Fibroblast of the aortic adventitia (primary cell): Measurements from ENCODE around the gene WDR90. TPM values are rescaled to one million over a fixed set of nuclear protein-coding genes. Genes with fewer than 3 reads are reported as not detected.
"Not testable (repeated sequence)": the region's sequence is repeated elsewhere in the genome, so short reads cannot be mapped to it uniquely, and the experiment has no call there.

Source experiments
- DNase-seq: peaks from one replicate; pipeline ENCODE4 v3.0.0-alpha.2; 2010; ENCODE audit warnings: low read depth
- H3K4me3 ChIP-seq: 2 replicates; pipeline ENCODE4 v1.5.1; 2011; ENCODE audit warnings: low read depth, mild to moderate bottlenecking, control low read depth, low read length, moderate library complexity
- CTCF ChIP-seq: IDR thresholded peaks from 2 replicates; pipeline ENCODE4 v1.5.1; 2011; ENCODE audit warnings: mild to moderate bottlenecking, low read length, control low read depth, inconsistent platforms; ENCODE audit not compliant: insufficient read depth
- total RNA-seq: library from RNA; depleted of rRNA; stranded (reverse); fragments of >200 nt; gene quantifications from 2 replicates; pipeline ENCODE4 v1.2.3, GENCODE V29; 2012; ENCODE audit warnings: low replicate concordance

WDR90 gene
- total RNA-seq, 1 donor = 25.0 TPM

- DNase-seq = no peak
- TF ChIP-seq CTCF = no peak
- H3K4me3 ChIP-seq = no peak overlapping the region
Measured at GRCh38 chr16:687499-687898, 38.3 kb downstream of the WDR90 start.

GRCh38 chr16:689175-689897, 40.2 kb downstream of the WDR90 start:
- peak overlapping the region; percentile 81 for H3K4me3 ChIP-seq
- no peak for DNase-seq
- no peak for TF ChIP-seq CTCF

DNA sequence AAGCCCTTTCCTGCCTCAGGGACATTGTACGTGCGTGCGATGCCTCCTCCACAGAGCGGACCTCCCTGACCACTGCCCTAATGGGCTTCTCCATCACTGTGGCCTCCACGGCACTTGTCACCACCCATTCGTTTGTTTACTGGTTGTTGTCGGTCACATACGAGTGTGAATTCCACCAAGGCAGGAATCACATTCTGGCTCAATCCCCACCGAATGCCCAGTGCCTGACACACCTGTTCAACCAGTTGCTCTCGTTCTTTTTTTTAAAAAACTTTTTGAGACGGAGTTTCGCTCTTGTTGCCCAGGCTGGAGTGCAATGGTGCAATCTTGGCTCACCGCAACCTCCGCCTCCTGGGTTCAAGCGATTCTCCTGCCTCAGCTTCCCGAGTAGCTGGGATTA, 42.1 kb downstream of the WDR90 start:
- not testable (repeated sequence) for DNase-seq, H3K4me3 ChIP-seq

DNA sequence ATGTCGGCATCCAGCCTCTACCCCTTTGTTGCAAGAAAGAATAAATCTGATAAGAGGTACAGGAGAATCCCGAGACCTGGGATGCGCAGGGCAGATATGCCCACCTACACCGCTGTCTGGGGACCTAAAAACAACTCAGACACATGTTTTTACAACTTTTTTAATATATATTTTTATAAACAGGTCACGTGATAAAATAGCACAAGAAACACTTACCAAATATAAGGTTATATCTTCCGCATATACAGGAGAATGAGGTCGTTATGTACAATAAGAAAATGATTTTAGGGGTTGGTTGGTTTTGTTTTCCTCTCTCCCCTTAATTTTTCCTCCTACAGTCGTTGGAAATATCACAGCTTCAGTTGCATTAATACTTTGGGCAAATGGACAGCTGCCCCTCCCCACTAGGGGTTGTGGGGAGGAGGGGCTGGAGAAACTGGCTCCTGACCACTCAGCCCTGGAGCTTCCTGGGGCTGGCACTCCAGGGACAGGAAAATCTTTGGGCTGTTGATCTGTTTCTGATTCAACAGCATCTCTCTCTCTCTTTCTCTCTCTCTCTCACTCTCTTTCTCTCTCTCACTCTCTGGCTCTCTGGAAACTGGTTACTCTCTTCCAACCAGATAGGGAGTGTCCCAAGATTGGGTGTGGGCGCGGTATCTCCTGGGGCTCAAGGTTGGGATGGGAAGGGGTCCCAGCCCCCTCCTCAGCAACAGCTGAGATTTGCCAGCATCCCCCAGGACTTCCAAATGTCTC, 43.4 kb downstream of the WDR90 start:
- TF ChIP-seq CTCF = no peak
- H3K4me3 ChIP-seq = no peak overlapping the region
- no peak for DNase-seq

- TF ChIP-seq CTCF = no peak
- H3K4me3 ChIP-seq = no peak overlapping the region
- DNase-seq = no peak
Measured at GRCh38 chr16:693364-693763, 44.2 kb downstream of the WDR90 start.

GRCh38 chr16:693766-694165, 44.6 kb downstream of the WDR90 start:
- DNase-seq = no peak
- no peak for TF ChIP-seq CTCF
- H3K4me3 ChIP-seq = no peak overlapping the region

DNA sequence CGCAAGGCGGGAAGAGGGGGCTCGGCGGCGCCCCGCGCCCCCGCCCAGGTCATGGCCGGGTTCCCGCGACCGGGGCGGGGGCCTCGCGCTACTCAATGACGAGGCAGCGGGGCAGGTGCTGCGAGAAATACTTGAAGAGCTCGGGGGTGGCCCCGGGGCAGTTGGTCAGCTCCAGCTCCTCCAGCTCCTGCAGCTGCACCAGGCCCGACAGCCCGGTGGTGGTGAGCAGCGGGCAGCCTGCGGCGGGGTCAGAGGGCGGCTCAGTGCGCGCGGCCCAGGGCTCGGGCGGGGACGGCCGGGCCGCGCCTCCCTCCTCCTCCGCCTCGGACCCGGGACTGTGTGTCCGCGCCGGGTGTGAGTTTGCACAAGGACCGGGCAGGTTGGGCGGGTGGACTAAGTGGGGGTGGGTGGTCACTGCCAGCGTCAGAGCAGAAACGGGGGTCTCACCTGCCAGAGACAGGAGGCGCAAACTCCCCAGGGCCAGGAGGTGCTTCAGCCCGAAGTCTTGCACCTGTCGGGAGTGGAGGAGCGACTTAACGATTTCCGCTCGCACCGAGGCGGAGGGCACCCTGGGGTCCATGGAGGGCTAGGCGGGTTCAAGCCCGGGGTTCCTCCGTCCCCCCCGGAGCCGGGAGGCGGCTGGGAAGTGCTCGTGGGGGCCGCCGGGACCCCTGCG, 45.2 kb downstream of the WDR90 start:
- TF ChIP-seq CTCF = no peak
- no peak for DNase-seq
- H3K4me3 ChIP-seq = no peak overlapping the region
